ENCODE data around the gene CYTH1.

Gene CYTH1

DNA sequence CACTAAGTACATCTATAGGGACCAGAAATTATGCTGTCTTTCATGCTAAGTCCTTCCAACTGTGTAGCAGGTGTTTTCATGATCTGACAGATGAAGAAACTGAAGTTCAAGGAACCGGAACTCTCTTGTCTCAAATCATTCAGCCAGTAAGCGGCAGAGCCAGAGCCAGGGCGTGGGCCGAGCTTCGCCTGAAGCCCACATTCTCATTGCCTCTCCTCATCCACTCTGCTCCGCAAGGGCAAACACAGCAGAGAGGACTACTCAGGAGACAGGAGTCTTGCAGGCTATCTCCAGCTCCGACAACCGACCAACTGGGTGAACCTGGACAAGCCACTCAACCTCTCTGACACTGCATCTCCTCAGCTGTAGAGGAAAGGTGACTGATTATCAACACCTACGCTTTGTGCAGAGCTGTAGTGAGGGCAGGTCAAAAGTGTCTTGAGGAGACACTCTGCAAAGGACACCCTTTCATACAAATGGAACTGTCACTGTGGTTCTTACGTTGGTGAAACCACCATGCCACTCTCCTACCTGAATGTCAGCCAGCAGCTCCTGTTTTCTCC lies 72.9 kb downstream of the CYTH1 start:
- no peak for DNase-seq
- in situ Hi-C loops (cut with MboI; ENCODE audit: low pct_unique_long_range_greater_than_20kb, low sequenced_read_pairs): loop anchor here (25.0 kb wide), 1 partner anchor 222 kb away; no protein-coding TSS in a partner anchor

DNA sequence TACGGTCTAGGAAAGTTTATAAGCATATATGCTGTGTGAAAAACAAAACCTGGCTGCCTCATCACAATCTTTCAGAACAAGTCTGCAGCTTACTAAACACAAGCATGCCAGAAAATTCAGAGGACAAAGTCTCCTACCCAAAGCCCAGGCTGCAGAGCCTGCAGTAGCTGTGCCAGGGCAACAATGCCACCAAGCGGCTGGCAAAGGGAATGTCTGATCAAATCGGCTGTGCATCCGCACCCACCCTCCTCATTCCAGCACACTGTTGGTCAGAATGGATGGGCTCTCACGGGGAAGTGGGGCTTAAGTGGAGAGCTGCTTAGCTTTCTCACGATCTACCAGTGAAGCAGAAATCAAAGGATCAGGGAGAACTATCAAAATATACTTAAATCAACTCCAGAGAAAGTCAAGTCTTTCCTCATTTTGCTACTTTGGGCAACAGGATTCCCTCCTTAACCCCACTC lies 73.5 kb downstream of the CYTH1 start:
- in situ Hi-C loops (cut with MboI; ENCODE audit: low pct_unique_long_range_greater_than_20kb, low sequenced_read_pairs): loop anchor here (25.0 kb wide), 1 partner anchor 221 kb away; no protein-coding TSS in a partner anchor
- DNase-seq: peak; percentile 75

DNA sequence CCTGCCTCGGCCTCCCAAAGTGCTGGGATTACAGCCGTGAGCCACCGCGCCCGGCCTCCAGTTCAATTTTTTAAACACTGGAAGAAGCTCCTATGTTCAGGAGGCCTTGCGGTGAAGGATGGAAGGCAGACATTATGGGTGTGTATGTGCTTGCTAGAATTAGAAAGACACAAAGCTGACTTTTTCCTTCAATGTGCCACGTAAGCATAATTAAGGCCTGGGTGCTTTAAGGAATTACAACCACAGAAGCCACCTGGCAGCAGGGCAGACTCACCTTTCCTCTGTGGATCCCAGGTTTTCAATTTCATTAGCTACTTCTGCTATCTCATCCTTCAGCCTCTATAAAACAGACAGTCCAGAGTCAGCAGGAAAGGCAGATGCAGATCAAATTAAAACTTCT lies 74.2 kb downstream of the CYTH1 start:
- in situ Hi-C loops (cut with MboI; ENCODE audit: low pct_unique_long_range_greater_than_20kb, low sequenced_read_pairs): loop anchor here (25.0 kb wide), 1 partner anchor 221 kb away; no protein-coding TSS in a partner anchor
- no peak for DNase-seq

DNA sequence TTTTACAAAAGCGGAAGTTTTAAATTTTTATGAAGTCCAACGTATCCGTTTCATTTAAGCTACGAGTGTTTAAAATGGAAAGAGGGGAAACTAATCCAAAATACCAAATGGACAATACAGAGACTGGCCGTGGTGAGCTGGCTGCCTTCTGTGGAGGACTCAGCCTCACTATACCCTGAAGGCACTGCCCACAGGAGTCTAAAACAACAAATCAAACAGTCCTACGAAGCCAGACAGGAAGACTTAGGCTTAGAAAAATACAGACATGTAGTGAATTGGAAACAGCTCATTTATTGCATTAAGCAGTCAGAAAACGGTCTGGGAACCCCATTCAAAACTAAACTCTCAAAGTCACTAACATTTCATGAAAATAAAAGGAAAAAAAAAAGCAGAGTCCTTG lies 75.1 kb downstream of the CYTH1 start:
- DNase-seq: no peak
- in situ Hi-C loops (cut with MboI; ENCODE audit: low pct_unique_long_range_greater_than_20kb, low sequenced_read_pairs): loop anchor here (25.0 kb wide), 1 partner anchor 220 kb away; no protein-coding TSS in a partner anchor

DNA sequence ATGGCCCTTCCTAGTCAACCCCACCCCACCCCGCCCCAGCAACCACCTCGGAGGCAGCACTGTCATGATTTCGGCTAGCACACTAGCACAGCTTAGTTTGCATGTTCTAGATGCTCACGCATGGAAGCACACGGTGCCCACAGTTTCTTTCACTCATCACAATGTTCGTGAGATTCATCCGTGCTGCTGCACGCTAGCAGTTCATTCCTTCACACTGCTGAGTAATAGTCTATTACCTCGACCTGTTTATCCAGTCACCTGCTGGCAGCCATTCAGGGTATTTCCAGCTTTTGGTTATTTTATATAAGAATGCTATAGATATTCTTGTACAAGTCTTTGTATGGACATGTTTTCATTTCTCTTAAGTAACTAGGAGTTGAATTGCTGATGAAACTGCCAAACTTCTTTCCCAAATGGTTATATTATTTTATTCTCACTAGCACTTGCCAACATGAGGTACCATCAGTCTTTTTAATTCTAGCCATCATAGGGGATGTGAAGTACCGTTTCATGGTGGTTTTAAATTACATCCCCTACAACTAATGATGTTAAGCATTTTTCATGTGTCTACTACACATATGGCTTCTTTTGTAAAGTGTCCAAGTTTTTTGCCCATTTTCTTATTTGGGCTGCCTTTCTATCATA lies 75.7 kb downstream of the CYTH1 start:
- no peak for DNase-seq
- in situ Hi-C loops (cut with MboI; ENCODE audit: low pct_unique_long_range_greater_than_20kb, low sequenced_read_pairs): loop anchor here (25.0 kb wide), 1 partner anchor 219 kb away; no protein-coding TSS in a partner anchor

DNA sequence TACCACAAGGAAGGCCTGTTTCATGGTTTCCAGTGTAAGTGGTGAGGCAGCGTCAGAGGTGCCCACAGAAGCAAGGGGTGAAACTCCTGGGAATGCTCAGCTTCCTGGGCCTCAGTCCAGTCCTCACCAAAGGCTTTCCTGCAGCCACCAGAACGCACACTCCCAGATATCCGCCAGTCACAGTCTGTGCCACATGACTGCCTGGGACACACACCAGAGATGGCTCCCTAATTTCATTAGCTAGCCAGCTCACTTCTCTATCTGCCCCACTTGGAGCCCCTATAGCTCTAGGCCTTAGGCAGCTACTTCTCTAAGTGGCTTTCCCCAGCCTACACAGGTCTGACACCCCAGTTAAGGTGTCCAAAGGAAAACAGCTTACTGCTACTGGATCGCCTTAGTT lies 77.0 kb downstream of the CYTH1 start:
- DNase-seq: no peak
- in situ Hi-C loops (cut with MboI; ENCODE audit: low pct_unique_long_range_greater_than_20kb, low sequenced_read_pairs): loop anchor here (25.0 kb wide), 1 partner anchor 218 kb away; no protein-coding TSS in a partner anchor

DNA sequence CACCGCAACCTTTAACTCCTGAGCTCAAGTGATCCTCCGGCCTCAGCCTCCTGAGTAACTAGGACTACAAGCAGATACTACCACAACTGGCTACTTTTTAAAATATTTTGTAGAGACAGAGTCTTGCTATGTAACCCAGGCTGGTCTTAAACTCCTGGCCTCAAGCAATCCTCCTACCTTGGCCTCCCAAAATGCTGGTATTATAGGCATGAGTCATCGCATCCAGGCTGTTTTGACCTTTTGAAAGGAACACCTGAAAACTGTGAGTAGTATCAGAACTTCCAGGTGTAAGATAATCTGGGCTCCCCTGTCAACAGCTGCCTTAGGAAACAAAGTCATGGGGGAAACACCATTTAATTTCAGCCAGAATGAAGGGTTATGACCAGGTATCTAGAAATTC lies 77.5 kb downstream of the CYTH1 start:
- in situ Hi-C loops (cut with MboI; ENCODE audit: low pct_unique_long_range_greater_than_20kb, low sequenced_read_pairs): loop anchor here (25.0 kb wide), 1 partner anchor 217 kb away; no protein-coding TSS in a partner anchor

DNA sequence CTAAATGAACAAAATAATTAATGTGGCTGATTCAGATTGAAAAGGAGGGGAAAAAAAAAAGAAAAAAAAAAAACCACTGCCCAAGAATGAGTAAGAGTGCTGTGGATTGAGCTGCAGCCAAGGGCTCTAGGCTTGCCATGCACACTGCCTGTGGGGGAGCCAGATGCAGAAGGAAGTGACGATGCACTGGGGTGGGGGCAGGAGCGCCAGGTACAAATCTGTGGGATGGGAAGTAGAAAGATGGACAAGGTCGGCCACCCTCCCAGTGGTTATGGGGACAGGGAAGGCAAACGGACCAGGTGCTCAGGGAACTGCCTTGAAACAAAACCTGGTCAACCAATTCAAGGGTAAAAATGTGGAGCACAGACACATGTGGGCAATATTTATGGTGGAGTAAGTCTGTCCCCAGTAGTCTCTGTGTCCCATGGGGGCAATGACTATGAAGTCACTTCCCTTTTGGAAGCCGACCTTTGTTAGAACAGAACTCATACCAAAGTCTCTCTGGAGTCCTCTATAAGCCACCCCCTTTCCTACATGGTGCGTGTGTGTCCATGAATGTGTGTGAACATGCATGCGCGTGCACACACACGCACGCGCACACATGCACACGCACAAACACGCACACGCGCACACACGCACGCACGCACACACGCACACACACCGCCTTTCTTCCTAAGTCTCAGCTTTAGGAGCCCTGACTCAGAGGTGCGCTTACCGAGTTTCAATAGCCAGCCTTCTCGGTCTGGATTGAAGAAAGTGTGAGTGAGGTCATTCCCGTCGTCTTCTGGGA lies 84.3 kb downstream of the CYTH1 start:
- peak; percentile 18 for DNase-seq
- in situ Hi-C loops (cut with MboI; ENCODE audit: low pct_unique_long_range_greater_than_20kb, low sequenced_read_pairs): no loop called here

More for the DNA sequence above, 77.5 kb downstream of the CYTH1 start:
- DNase-seq: no peak

DNA sequence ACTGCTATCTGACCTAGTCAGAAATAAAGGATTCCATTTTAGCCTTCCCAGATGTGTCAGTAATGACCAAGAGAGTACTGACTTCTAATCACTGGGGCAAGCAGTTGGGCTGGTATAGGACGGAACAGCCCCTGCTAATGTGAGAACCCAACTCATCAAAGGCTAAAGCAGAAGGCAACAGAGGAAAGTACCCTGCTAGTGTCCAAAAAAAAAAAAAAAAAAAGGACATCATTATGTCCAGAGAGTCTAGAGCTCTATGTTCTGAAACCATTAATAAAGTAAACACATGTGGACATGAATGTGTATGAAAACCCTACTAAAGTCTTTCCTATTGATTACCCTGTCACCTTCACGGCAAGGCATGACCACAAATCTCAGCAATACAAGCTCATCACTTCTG lies 85.0 kb downstream of the CYTH1 start:
- in situ Hi-C loops (cut with MboI; ENCODE audit: low pct_unique_long_range_greater_than_20kb, low sequenced_read_pairs): no loop called here
- DNase-seq: no peak

DNA sequence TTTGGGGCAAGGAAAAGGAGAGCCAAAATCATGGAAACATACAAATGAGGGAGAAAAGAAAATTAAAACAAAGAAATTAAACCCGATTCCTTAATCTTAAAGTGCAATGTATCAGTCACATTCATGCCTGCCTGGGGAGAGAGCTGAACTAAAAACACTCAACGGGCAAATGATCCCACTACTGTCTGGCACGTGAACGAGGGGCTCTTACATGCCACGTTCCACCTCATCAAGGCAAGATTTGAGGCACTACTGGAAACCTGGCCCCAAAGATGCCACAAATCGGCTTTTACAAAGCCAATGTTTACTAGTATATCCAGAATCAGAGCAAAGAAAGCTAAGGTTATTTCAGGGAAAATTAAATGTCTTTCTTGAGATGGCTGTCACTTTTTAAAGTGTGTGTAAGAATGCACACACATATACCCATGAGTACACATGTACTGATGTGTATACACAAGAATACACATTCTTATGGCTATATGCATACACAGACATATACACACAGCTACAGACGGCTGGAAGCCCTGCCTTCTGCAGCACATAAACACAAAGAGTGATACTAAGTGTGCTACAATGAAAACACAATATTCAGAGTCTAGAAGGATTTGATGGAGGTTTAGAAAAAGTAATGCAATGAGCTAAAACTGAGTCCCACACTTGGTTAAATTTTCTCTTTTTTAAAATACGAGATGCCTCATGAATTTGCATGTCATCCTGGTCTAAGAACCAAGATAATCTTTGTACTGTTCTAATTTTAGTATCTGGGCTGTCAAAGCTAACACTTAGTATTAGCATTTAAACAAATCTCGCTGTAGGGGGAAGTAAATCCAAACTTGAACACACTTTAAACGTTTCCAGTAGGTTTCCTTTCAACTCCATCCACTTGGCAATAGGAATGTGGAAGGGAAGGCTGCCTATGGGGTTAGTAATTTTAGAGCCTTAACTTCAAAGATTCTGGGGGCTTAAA lies 85.8 kb downstream of the CYTH1 start:
- in situ Hi-C loops (cut with MboI; ENCODE audit: low pct_unique_long_range_greater_than_20kb, low sequenced_read_pairs): no loop called here
- no peak for DNase-seq

DNA sequence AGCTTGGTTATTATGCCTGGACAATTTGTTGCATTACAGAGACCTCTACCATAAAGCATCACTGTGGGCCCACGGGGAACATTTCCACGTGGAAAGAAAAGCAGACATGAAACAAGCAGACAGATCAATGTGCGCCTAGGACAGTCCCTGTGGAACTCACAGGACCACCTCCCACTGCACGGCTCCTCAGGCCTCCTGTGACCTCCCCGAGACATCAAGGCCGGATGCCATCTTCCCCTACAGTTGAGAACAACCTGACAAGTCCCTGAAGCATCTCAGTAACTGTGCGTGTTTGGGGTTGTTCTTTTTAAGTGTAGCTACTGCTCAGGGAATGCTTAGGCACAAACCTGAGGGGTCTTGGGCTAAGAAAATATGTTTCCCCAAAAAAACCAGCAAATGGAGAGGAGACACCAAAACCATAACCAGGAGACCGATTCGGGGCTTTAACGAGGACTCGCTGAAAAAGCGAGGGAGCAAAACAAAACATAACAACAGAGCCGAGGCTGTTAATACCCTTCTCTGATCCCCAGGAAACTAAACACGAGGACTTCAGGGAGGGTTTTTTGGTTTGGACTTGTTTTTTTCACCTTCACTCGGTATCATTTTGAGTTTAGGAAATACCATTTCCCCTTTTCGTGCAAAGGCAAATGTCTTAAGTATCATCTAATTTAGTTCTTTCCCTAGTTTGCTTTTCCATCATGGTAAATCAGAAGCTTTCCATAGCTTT lies 87.1 kb downstream of the CYTH1 start:
- no peak for DNase-seq
- in situ Hi-C loops (cut with MboI; ENCODE audit: low pct_unique_long_range_greater_than_20kb, low sequenced_read_pairs): no loop called here

DNA sequence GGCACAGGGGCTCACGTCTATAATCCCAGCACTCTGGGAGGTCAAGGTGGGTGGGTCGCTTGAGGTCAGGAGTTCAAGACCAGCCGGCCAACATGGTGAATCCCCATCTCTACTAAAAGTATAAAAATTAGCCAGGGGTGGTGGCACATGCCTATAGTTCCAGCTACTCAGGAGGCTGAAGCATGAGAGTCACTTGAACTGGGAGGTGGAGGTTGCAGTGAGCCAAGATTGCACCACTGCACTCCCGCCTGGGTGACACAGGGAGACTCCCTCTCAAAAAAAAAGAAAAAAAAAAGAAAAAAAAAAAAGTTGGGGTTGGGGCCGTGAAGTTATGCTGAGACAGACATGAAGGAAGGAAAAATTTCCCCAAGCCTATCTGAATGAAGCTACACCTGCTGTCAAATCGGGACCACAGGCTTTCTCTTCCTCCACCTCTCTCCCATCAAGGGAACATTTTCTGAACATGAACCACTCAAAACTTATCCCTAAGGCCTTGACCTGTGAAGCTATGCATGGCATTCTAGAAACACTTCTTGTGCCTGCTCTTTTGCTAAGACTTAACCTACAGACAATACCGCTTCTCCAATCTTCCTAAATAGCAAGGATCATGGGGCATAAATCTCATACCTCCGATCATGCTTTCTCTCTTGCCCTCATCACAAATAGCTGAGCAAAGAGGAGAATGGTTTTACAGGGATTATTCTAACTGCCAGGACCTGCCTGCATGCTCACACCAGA lies 88.6 kb downstream of the CYTH1 start:
- DNase-seq: no peak
- in situ Hi-C loops (cut with MboI; ENCODE audit: low pct_unique_long_range_greater_than_20kb, low sequenced_read_pairs): no loop called here

DNA sequence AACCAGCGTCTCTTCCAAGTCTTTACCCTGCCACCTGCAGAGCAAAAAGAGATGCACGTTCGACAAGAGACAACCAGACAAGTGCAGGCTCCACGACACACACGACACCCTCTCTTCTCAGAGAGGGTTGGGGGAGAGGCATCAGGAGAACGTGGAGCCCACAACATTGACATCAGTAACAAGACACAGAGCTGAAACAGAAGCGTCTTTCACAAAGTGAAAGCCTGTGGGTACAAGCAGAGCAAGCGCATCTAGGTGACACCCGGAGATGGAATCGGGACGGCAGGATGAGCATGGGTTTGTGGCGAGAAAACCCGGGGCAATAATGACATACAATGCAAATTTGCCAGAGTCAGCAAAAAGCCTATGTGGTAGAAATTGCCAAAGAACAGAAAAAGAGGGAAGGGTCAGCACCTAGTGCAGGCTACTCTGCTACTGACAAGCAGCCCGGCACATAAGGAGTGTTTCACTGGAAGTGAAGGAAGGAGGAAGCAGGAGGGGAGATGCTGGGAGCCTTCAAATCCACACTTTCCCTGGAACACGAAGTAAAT lies 89.5 kb downstream of the CYTH1 start:
- DNase-seq: no peak
- in situ Hi-C loops (cut with MboI; ENCODE audit: low pct_unique_long_range_greater_than_20kb, low sequenced_read_pairs): no loop called here

DNA sequence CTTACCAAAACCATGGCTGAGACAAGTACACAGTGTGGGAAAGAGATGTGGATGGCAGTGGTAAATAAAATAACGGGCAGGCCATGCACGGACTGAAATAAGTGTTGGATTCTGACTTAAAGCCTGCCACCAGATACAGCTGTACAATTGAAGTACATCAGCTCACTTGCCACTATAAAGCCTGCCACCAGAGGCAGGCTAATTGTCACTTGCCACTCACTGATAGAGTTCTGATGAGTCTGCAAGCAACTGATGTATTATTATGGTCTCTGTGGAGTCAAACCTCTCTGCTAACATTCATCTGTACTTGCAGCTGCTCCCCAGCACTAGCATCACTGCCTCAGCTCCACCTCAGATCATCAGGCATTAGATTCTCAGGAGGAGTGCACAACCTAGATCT lies 93.0 kb downstream of the CYTH1 start:
- in situ Hi-C loops (cut with MboI; ENCODE audit: low pct_unique_long_range_greater_than_20kb, low sequenced_read_pairs): no loop called here
- DNase-seq: no peak

DNA sequence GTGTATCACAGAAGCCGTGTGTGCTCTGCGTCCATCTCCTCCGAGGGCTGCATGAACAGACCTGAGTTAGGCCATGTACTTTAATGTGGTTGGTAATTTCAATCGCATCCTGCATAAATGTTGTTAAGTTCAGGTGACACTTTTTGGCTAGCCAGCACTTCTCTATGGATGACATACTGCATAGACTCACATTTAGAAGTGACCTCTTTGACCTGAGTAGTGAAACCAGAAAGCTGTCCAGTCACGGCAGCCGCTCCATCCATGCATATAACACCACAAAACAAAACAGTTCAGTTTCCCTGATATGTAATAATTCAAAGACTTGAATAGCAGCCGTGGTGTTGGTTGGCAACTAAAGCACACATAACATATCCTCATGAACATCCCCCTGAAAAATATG lies 94.1 kb downstream of the CYTH1 start:
- DNase-seq: no peak
- in situ Hi-C loops (cut with MboI; ENCODE audit: low pct_unique_long_range_greater_than_20kb, low sequenced_read_pairs): no loop called here

DNA sequence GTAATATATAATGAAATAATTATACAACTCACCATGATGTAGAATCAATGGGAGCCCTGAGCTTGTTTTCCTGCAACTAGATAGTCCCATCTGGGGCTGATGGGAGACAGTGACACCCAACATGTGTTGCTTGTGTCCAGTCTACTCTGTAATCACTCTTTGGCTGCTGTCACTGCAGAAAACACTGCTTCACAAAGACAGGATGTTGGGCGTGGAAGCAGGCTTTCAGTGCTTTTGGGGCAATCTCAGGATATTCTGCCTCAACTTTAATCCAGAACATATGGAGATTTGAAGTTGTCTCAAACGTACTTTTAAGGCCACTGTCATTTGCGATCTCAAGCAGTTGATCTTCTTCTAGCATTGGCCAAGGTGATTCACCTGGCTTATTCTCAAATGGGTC lies 94.9 kb downstream of the CYTH1 start:
- in situ Hi-C loops (cut with MboI; ENCODE audit: low pct_unique_long_range_greater_than_20kb, low sequenced_read_pairs): no loop called here
- no peak for DNase-seq

DNA sequence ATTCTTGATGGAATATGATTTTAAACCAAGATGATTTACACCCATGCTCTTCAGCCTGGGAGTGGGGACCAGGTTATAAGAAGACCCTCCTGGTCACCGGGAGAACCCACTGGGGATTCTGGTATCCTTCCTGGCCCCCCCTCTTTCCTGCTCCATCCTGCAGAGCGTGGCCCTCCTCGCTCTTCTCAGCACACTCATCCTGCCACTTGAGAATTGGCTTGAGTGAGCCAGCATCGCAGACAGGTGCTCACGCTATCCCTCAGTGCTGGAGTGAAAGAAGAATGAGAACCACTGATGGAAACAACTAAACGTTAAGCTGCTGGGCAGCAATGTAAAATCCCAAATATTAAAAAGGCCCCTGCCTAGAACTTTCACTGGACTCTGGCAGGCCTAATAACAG lies 98.0 kb downstream of the CYTH1 start:
- in situ Hi-C loops (cut with MboI; ENCODE audit: low pct_unique_long_range_greater_than_20kb, low sequenced_read_pairs): no loop called here
- DNase-seq: no peak

All from KBM-7 (cell line).